Measurements from ENCODE around the gene PRSS48.

PRSS48 gene

GRCh38 chr4:151329217-151330007 lies 52.5 kb downstream of the PRSS48 start:
- Histone ChIP-seq H3K4me1 (ENCODE audit: insufficient read depth, low read length) (no peaks in the 10 kb centered on the region), H2AFZ (ENCODE audit: low read depth, low read length) (no peak overlapping the region), H3K9me3 (ENCODE audit: low read length) (no peaks in the 10 kb centered on the region), H3K36me3 (ENCODE audit: insufficient read depth, low read length) (no peaks in the 10 kb centered on the region), H3K4me3 (ENCODE audit: low read length) (no peak overlapping the region), H3K27me3 (ENCODE audit: insufficient read depth, low read length) (no peaks in the 10 kb centered on the region)

GRCh38 chr4:151331276-151332042 lies 54.5 kb downstream of the PRSS48 start:
- Histone ChIP-seq H3K27me3 (ENCODE audit: insufficient read depth, low read length) (no peaks in the 10 kb centered on the region), H3K4me3 (ENCODE audit: low read length) (no peak overlapping the region), H3K4me1 (ENCODE audit: insufficient read depth, low read length) (no peaks in the 10 kb centered on the region), H2AFZ (ENCODE audit: low read depth, low read length) (no peak overlapping the region), H3K9me3 (ENCODE audit: low read length) (no peaks in the 10 kb centered on the region), H3K36me3 (ENCODE audit: insufficient read depth, low read length) (no peaks in the 10 kb centered on the region)

- Histone ChIP-seq H2AFZ (ENCODE audit: low read depth, low read length) (no peak overlapping the region), H3K4me3 (ENCODE audit: low read length) (no peak overlapping the region), H3K36me3 (ENCODE audit: insufficient read depth, low read length) (no peaks in the 10 kb centered on the region), H3K27me3 (ENCODE audit: insufficient read depth, low read length) (no peaks in the 10 kb centered on the region), H3K9me3 (ENCODE audit: low read length) (no peaks in the 10 kb centered on the region), H3K4me1 (ENCODE audit: insufficient read depth, low read length) (no peaks in the 10 kb centered on the region)
These were observed 62.5 kb downstream of the PRSS48 start for GRCh38 chr4:151339467-151339866.

GRCh38 chr4:151340751-151341385 lies 63.9 kb downstream of the PRSS48 start:
- H3K36me3 ChIP-seq (ENCODE audit: insufficient read depth, low read length), result no peaks in the 10 kb centered on the region
- no peak overlapping the region for H2AFZ ChIP-seq (ENCODE audit: low read depth, low read length)
- no peaks in the 10 kb centered on the region for H3K27me3 ChIP-seq (ENCODE audit: insufficient read depth, low read length)
- no peaks in the 10 kb centered on the region for H3K9me3 ChIP-seq (ENCODE audit: low read length)
- no peak overlapping the region for H3K4me3 ChIP-seq (ENCODE audit: low read length)
- no peaks in the 10 kb centered on the region for H3K4me1 ChIP-seq (ENCODE audit: insufficient read depth, low read length)

Data from neuron (in vitro differentiated cells).